GM18519 (cell line): ENCODE results near the gene AP1B1.

Experiments
- ATAC-seq: cut with Tn5 transposase; IDR thresholded peaks from one replicate; pipeline ENCODE4 v1.9.1; 2021; ENCODE audit warnings: mild to moderate bottlenecking, moderate library complexity; ENCODE audit not compliant: unreplicated experiment, low FRiP score

Gene AP1B1

DNA sequence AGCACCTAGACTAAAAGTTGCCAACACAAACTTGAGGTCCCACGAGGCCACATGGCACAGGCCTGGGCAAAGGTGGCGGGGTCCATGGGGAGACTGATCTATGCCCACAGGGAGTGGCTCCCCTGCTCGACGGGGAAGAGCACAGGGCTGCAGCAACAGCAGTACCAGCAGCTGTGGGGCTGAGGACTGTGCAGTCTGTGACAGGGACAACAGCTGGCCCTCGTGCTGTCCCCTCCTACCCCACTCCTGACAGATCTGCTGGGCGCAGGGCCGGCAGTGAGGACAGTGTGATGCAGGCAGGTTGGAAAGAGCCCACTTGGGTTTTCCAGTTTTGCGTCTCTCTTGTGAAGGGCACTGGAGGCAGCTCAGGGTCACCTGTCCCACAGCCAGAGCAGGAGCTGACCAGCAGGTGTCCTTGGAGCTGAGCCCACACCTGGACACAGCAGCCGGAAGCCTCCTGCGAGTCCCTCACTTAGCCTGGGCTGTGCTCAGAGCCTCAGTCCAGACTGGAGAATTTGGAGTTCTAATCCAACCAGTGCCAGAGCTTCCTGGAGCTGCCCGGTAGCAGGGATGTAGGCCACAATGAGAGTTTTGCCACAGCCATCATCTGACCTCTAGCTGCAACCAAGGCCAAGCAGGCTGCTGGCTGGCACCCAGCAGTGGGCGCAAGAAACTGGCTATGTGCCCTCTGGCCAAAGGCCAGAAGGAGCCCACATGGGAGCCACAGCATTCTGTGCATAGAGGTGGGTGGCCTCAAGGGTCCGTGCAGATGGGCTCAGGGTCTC lies 85.5 kb downstream of the AP1B1 start:
- no peak for ATAC-seq

DNA sequence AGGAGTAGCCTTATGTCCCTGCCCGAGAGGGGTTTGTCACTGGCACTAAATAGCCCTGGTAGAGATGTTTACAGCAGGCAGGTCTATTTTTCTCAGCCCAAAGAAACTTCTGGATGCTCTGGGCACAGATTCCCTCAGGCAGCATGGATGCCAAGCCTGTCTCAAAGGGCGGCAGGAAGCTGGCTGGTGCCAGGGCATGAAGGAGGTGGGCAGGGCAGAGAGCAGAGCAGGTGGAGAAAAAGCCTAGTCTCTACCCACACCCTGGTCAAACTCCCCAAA lies 86.0 kb downstream of the AP1B1 start:
- no peak for ATAC-seq

DNA sequence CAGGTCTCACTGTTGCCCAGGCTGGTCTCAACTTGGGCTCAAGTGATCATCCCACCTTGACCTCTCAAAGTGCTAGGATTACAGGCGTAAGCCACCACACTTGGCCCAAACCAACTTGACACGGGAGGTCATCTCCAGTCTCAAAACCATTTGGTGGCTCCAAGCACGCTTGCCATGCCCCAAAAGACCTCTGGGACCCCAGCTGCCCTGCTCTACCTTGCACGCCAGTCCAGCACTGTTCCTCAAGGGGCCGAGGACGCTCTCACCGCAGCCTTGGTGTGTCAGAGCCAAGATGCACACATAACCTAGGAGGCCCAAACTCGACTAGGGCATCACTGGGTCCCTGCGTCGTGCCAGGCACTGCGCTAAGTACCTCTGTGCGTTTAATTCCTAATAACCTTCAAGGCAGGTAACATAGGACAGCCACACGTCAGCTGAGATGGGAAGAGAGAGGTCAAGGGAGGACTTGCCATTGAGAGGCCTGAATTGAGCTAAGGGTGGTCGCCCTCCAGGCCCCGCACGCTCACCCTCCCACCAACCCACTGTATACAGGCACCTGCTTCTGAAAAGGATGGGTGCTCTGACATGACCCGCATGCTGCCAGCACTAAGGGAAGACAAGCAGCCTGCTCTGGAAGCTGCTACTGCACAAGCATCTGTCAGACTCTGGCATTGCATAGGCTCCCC lies 86.5 kb downstream of the AP1B1 start:
- ATAC-seq = no peak

DNA sequence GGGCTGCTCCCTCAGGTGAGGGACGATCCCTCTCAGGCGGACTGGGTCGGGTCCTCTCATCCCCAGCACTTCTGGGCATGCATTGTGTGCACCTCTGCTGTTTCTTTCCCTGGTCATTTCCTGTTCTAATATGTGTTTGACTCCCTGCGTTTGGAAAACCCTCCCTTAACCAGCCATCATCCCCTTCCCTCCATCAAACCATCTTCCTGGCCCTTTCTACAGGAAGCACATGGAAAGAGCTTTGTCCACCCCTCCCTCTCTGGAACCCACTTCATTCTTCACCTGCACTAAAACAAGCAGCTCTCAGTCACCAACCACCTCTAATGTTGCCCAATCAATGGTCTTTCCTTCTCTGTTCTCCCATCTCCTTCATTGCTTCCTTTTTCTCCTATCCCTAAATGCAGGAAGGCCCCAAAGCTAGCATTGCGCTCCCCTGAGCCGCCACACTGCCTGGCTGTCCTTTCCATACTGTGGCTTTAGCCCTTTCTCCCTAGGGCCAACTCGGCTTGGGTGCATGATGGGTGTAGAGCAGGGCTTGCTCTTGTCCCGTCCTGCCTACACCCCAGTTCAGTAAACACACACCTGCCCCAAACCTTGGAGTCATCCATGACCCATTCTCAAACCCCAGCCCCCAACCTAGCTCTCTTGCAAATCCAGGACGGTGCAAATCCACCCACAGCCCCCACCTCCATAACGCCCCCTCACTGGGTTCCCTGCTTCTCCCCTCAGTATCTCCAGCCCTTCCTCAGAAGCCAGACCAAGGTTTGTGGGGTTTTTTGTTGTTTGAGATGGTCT lies 87.4 kb downstream of the AP1B1 start:
- ATAC-seq = no peak

DNA sequence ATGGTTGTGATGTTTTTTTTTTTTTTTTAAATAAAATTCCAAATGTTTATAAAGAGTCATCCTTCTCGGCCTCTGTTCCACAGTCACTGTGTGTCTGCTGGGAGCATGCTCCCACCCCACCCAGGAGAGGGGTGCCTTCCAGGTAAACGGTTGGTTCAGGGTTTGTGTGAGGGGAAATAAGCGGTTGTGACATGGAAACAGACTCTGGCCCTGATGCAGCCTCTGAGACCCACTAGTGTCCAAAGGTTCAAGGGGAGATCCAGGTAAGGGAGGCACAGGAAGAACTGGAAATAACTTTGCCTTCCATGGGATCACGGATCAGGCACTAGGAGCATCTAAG lies 87.9 kb downstream of the AP1B1 start:
- ATAC-seq = no peak

DNA sequence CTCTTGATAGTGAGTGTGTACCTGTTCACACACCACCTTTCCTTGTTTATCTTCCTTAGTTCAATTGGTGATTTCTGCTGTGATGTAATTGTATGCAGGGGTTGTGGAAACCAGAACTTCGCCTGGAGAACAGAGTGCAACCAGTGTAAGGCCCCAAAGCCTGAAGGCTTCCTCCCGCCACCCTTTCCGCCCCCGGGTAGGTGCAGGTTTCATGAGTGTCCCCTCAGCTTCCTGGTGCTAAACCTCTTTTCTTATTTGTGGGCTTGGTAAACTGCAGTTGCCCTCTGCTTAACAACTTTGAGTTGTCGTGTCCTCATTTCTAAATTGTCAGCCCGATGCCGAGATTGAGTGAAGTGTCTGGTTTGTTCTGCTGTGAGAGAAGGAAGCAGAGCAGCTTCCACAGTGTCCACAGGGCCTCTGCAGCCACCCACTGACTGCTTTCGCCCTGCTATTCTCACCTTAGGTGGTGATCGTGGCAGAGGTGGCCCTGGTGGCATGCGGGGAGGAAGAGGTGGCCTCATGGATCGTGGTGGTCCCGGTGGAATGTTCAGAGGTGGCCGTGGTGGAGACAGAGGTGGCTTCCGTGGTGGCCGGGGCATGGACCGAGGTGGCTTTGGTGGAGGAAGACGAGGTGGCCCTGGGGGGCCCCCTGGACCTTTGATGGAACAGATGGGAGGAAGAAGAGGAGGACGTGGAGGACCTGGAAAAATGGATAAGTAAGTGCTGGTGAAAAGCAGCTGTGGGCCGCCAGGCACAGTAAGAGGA lies 89.1 kb downstream of the AP1B1 start:
- no peak for ATAC-seq

DNA sequence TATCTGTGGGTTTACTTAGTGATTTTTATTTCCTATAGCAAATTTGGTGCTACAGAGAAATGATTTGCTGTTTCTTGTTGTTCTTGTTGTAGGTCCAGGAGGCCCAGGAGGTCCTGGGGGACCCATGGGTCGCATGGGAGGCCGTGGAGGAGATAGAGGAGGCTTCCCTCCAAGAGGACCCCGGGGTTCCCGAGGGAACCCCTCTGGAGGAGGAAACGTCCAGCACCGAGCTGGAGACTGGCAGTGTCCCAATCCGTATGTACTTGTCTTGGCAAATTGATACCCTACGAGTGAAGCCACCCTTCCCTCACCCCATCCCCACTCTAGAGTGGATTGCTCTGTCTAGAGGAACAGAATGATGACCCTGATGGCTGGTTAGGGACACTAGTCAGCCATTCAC lies 89.7 kb downstream of the AP1B1 start:
- ATAC-seq = no peak

DNA sequence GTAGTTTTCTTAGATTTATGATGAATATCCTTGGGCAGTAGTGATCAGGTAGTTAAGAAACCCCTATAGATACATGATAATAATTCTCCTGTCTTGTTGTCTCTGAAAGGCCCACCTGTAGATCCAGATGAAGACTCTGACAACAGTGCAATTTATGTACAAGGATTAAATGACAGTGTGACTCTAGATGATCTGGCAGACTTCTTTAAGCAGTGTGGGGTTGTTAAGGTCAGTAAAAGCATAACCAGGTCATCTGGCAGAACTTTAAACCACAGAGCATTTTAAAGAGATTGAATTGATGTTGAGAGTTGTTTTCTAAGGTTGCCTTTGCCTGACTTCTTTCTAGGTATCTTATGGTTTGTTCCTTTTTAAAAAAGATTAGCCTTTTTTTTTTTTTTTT lies 96.0 kb downstream of the AP1B1 start:
- ATAC-seq = no peak

DNA sequence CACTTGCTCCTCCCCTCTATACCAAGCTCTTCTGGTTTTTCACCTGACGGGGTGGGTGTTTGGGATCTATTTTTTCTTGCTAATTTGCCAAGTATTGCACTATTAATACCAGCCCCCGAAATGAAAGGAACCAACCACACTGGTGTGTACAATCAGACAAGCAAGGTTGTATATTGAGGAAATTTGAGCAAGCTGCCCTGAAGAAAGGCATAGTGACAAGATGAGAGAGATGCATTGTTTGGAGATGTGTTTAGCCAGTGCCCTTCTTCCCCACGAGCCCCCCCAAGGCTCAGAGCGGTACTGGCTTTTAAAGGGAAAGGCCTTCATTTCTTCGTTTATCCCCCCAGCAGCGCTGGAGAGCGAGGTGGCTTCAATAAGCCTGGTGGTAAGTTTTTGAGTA lies 97.2 kb downstream of the AP1B1 start:
- ATAC-seq = no peak

DNA sequence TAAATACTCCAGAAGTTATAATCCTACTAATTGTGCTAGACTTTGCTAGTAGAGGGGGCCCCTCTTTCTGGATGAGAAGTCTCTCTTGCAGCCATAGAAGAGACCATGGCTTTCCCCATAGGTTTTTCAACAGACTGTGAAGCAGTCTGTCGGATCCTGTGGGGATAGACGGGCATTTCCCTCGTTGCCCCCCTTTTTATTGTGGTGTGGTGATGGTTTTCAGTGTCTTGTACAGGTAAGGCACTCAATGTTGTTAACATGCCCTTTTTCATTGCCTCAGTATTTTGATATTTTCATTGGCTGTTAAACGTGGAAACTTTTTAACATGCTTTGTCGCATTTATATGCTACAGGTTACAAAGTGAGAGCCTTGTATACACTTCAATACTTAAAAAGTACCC lies 98.3 kb downstream of the AP1B1 start:
- no peak for ATAC-seq

DNA sequence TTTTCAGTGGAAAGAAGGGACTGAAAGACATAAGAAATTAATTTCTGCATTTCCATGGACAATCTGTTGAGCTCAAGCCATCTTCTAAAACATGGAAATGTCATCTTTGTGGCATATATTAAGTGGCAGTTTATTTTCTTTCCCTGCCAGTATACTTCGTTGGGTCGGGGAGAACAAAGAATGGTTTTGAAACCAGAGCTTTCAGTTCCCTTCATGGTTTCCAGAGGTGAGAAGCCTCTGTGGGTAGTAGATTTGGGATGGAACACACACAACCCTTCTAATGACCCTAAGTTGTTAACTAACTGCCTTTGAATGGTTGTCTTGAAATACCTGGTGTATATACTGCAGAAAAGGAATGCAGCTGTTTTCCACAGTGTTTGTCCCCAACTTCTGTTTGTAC lies 99.5 kb downstream of the AP1B1 start:
- no peak for ATAC-seq

DNA sequence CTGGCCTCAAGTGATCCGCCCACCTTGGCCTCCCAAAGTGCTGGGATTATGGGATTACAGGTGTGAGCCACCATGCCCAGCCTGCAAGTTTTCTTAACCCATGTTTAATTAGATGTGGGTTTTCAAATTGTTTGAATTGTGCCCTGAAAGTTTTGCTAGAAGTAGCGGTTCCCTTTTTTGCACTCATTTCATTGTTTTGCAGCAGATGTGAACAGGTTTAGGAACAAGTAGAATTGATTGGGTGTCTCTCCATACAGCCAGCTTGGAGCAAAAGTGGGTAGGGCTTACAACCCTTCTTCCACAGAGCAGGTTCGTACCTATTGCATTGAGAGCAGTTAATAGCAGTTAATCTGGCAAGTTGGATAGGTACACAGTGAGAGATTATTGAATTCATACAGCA lies 104.2 kb downstream of the AP1B1 start:
- no peak for ATAC-seq

DNA sequence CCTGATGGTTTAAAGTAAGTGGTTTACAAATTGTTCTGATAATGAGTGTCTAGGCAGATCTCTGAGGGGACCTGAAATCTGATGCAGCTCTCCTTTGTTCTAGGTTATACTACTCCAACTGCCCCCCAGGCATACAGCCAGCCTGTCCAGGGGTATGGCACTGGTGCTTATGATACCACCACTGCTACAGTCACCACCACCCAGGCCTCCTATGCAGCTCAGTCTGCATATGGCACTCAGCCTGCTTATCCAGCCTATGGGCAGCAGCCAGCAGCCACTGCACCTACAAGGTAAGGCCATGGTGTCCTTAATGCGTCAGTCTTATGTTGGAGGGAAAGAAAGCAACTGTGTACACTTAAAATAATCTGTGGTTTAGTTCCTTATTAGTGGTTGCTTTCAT lies 110.4 kb downstream of the AP1B1 start:
- ATAC-seq = no peak
